OCI-LY3 (cell line): ENCODE measurements around the gene ARHGAP30.

ENCODE experiments used
- H2AFZ ChIP-seq: fragments of 200-600, 300-600 bp; shearing (Covaris generic); 2 replicates; pipeline ENCODE4 v1.6.0; 2014; ENCODE audit warnings: antibody characterized with exemption, low read depth, low read length
- H3K27ac ChIP-seq: fragments of 200-600, 300-600 bp; sonication (generic); 2 replicates; pipeline ENCODE4 v1.5.1; 2014; ENCODE audit warnings: mild to moderate bottlenecking, low read length, moderate library complexity, mixed read lengths
- H3K27me3 ChIP-seq: fragments of 200-600, 300-600 bp; sonication (generic); 2 replicates; pipeline ENCODE4 v1.6.1; 2014; ENCODE audit warnings: low read depth, low read length, mixed read lengths
- H3K36me3 ChIP-seq: fragments of 200-600, 300-600 bp; sonication (generic); replicated peaks from 2 replicates; pipeline ENCODE3; 2014; ENCODE audit warnings: low read depth, low read length, mixed read lengths
- H3K4me1 ChIP-seq: fragments of 300-600, 200-600 bp; sonication (generic); 2 replicates; pipeline ENCODE4 v1.6.1; 2014; ENCODE audit warnings: low read length, mixed read lengths
- H3K4me2 ChIP-seq: fragments of 200-600, 300-600 bp; sonication (generic); 2 replicates; pipeline ENCODE4 v1.6.1; 2014; ENCODE audit warnings: low read length, mixed read lengths
- H3K4me3 ChIP-seq: fragments of 300-600, 200-600 bp; sonication (generic); 2 replicates; pipeline ENCODE4 v1.5.1; 2014; ENCODE audit warnings: antibody characterized with exemption, mild to moderate bottlenecking, low read length, moderate library complexity
- H3K79me2 ChIP-seq: fragments of 300-600, 200-600 bp; shearing (Covaris generic); 2 replicates; pipeline ENCODE4 v1.6.1; 2014; ENCODE audit warnings: mild to moderate bottlenecking, low read length, mixed read lengths
- H3K9ac ChIP-seq: fragments of 300-600, 200-600 bp; shearing (Covaris generic); 2 replicates; pipeline ENCODE4 v1.6.0; 2014; ENCODE audit warnings: mild to moderate bottlenecking, low read length, moderate library complexity
- H3K9me3 ChIP-seq: fragments of 200-600, 300-600 bp; shearing (Covaris generic); 2 replicates; pipeline ENCODE4 v1.6.1; 2014; ENCODE audit warnings: low read length, mixed read lengths; ENCODE audit not compliant: insufficient read depth
- H4K20me1 ChIP-seq: fragments of 200-600, 300-600 bp; sonication (generic); 2 replicates; pipeline ENCODE4 v1.6.1; 2016; ENCODE audit warnings: low read length, mixed read lengths; ENCODE audit not compliant: insufficient read depth
- CTCF ChIP-seq: fragments of 200-600, 300-600 bp; sonication (generic); IDR thresholded peaks from 2 replicates; pipeline ENCODE4 v1.5.1; 2014; ENCODE audit warnings: antibody characterized with exemption, low read length, low read depth
- EZH2phosphoT487 ChIP-seq: fragments of 200-600 bp; shearing (Covaris generic); IDR thresholded peaks from 2 replicates; pipeline ENCODE4 v1.6.1; 2018; ENCODE audit warnings: antibody characterized with exemption, mixed run types, low read depth

ARHGAP30 gene

GRCh38 chr1:161114556-161114955 lies 44.9 kb upstream of the ARHGAP30 start:
- Histone ChIP-seq H3K4me3 (no peak overlapping the region), H3K4me1 (peaks cover 31% of the 10 kb centered on the region), H3K4me2 (no peak overlapping the region), H4K20me1 (peaks cover 42% of the 10 kb centered on the region), H3K27ac (no peak overlapping the region), H3K9ac (no peak overlapping the region), H3K9me3 (no peaks in the 10 kb centered on the region), H3K36me3 (peaks cover 13% of the 10 kb centered on the region), H3K27me3 (no peaks in the 10 kb centered on the region), H2AFZ (no peak overlapping the region), H3K79me2 (peaks cover 98% of the 10 kb centered on the region)
- TF ChIP-seq CTCF (no peak), EZH2phosphoT487 (no peak)

- peaks cover 24% of the 10 kb centered on the region for H3K4me1 ChIP-seq
- H3K4me2 ChIP-seq, result no peak overlapping the region
- no peak overlapping the region for H3K27ac ChIP-seq
- H3K4me3 ChIP-seq, result no peak overlapping the region
- H3K36me3 ChIP-seq, result peaks cover 16% of the 10 kb centered on the region
- no peaks in the 10 kb centered on the region for H3K9me3 ChIP-seq
- peaks cover 42% of the 10 kb centered on the region for H4K20me1 ChIP-seq
- no peak overlapping the region for H3K9ac ChIP-seq
- H3K79me2 ChIP-seq, result peaks cover 100% of the 10 kb centered on the region
- TF ChIP-seq CTCF, result no peak
- no peaks in the 10 kb centered on the region for H3K27me3 ChIP-seq
- no peak overlapping the region for H2AFZ ChIP-seq
Observed at GRCh38 chr1:161113915-161114314, 44.2 kb upstream of the ARHGAP30 start.

DNA sequence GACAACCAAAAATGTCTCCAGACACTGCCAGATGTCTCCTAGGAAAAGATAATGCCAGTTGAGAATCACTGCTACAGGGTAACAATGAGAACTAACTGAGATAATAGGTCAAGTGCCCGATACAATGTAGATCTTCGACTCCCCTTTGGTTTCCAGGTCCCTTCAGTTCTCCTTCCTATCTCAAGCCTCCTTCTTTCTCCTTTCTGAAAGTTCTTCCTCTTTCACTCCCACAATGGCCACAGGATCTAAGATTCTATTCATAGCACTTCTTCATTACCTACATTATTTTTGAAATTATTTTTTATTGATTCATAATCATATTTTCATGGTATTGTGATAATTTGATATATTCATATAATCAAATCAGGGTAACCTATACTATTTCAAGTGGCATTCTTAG lies 41.8 kb upstream of the ARHGAP30 start:
- Histone ChIP-seq H3K4me3 (no peak overlapping the region), H2AFZ (no peak overlapping the region), H3K79me2 (peaks cover 98% of the 10 kb centered on the region), H3K27ac (no peak overlapping the region), H3K9ac (no peak overlapping the region), H3K36me3 (peaks cover 19% of the 10 kb centered on the region), H3K4me1 (peaks cover 15% of the 10 kb centered on the region), H4K20me1 (peaks cover 42% of the 10 kb centered on the region), H3K4me2 (no peak overlapping the region), H3K27me3 (no peaks in the 10 kb centered on the region), H3K9me3 (no peaks in the 10 kb centered on the region)
- TF ChIP-seq CTCF (no peak), EZH2phosphoT487 (no peak)

DNA sequence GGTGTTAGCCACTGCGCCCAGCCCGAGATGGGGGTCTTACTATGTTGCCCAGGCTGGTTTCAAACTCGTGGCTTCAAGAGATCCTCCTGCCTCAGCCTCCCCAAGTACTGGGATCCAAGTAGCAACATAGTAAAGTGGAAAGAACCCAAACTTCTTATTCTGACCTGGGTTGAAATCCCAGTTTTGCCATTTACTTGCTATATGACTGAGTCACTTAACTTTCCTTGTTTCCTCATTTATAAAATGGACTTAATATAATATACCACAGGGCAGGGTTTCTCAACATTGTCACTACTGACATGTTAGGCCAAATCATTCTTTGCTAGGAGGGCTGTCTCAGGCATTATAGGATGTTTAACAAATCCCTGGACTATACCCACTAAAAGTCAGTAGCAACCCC lies 41.4 kb upstream of the ARHGAP30 start:
- Histone ChIP-seq H4K20me1 (peaks cover 44% of the 10 kb centered on the region), H3K4me1 (peaks cover 13% of the 10 kb centered on the region), H3K9ac (no peak overlapping the region), H3K36me3 (peaks cover 21% of the 10 kb centered on the region), H3K4me3 (no peak overlapping the region), H3K79me2 (peaks cover 98% of the 10 kb centered on the region), H2AFZ (no peak overlapping the region), H3K27ac (no peak overlapping the region), H3K9me3 (no peaks in the 10 kb centered on the region), H3K4me2 (no peak overlapping the region), H3K27me3 (no peaks in the 10 kb centered on the region)
- TF ChIP-seq CTCF (no peak), EZH2phosphoT487 (no peak)
